Airway epithelial cell (primary cell): ENCODE data around the gene FOXF1. TPM values are rescaled to one million over a fixed set of nuclear protein-coding genes. Genes with fewer than 3 reads are reported as not detected.

Experiments
- total RNA-seq: library from RNA; depleted of rRNA; stranded (reverse); fragments of >200 nt; gene quantifications from 2 replicates; pipeline ENCODE4 v1.2.3, GENCODE V29; 2015

FOXF1 gene
- total RNA-seq, result 0.71 and 1.1 TPM in 2 replicates

DNA sequence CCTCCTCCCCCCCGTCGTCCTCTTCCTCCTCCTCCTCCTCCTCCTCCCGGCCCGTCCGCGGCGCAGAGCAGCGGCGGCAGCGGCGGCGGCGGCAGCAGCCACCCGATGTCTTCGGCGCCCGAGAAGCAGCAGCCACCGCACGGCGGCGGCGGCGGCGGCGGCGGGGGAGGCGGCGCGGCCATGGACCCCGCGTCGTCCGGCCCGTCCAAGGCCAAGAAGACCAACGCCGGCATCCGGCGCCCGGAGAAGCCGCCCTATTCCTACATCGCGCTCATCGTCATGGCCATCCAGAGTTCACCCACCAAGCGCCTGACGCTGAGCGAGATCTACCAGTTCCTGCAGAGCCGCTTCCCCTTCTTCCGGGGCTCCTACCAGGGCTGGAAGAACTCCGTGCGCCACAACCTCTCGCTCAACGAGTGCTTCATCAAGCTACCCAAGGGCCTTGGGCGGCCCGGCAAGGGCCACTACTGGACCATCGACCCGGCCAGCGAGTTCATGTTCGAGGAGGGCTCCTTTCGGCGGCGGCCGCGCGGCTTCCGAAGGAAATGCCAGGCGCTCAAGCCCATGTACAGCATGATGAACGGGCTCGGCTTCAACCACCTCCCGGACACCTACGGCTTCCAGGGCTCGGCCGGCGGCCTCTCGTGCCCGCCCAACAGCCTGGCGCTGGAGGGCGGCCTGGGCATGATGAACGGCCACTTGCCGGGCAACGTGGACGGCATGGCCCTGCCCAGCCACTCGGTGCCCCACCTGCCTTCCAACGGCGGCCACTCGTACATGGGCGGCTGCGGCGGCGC is at the start of gene FOXF1:
Gene FOXF1 (plus strand): TSS at position 63 of the 797 bp plus-strand sequence. CDS start 43 bp downstream, at position 106.

GRCh38 chr16:86554917-86555703 is 44.8 kb downstream of the FOXF1 start, which contains the start of gene MTHFSD:
Gene MTHFSD, minus strand, starts transcription at chr16:86555235. Its CDS starts 51 bp downstream, at chr16:86555184.

Other genes starting within 250 kb of the FOXF1 start
- gene MTHFSD, start 44.7 kb downstream of the FOXF1 start, total RNA-seq, result 11.2 and 12.5 TPM in 2 replicates
- gene FOXC2, start 56.3 kb downstream of the FOXF1 start, total RNA-seq, result 0.19 and 2.0 TPM in 2 replicates
- gene FOXL1, start 68.0 kb downstream of the FOXF1 start, total RNA-seq, result 2.9 and 4.3 TPM in 2 replicates